H1 (cell line): Measurements from ENCODE around the gene FERMT1. TPM values are rescaled to one million over a fixed set of nuclear protein-coding genes. Genes with fewer than 3 reads are reported as not detected.

Experiments used
- CTCF ChIA-PET: fragments of 300-600 bp; sonication (Branson Sonifier 250); formaldehyde crosslinking; loops from one replicate; lab custom pipeline; 2021; ENCODE audit not compliant: partially characterized antibody; lab: Charles Lee
- POLR2A ChIA-PET: fragments of 300-600 bp; sonication (Branson Sonifier 250); formaldehyde crosslinking; loops from one replicate; lab custom pipeline; 2021; ENCODE audit warnings: inconsistent platforms; ENCODE audit not compliant: partially characterized antibody; lab: Charles Lee
- DNase-seq, 2 experiments: peaks; one replicate each; pipeline versions ENCODE4 v3.0.0 to v3.0.0-alpha.2; 2010 to 2022; ENCODE audit warnings: low spot score in 2 of 2, low read depth in 1 of 2, mixed read lengths in 1 of 2
- FAIRE-seq: peaks from 2 replicates; lab custom pipeline; 2011; peaks lifted over from hg19 to GRCh38; lab: Jason Lieb, UNC
- H2AFZ ChIP-seq: 2 replicates; pipeline ENCODE4 v1.8.1; 2012; ENCODE audit warnings: low read length, inconsistent platforms
- H2AK5ac ChIP-seq: 2 replicates; pipeline ENCODE4 v1.6.1; 2013; ENCODE audit warnings: low read depth, low read length
- H2BK120ac ChIP-seq: replicated peaks from 2 replicates; pipeline ENCODE3; 2013; ENCODE audit warnings: low read depth, low read length, inconsistent platforms
- H2BK12ac ChIP-seq: 2 replicates; pipeline ENCODE4 v1.6.1; 2013; ENCODE audit warnings: low read depth, low read length
- H2BK15ac ChIP-seq: 2 replicates; pipeline ENCODE4 v1.6.1; 2013; ENCODE audit warnings: low read length
- H2BK20ac ChIP-seq: 2 replicates; pipeline ENCODE4 v1.6.1; 2013; ENCODE audit warnings: low read length
- H2BK5ac ChIP-seq: 2 replicates; pipeline ENCODE4 v1.6.1; 2013; ENCODE audit warnings: low read depth, low read length
- H3K14ac ChIP-seq: 2 replicates; pipeline ENCODE4 v1.6.1; 2013; ENCODE audit warnings: inconsistent platforms; ENCODE audit not compliant: insufficient read length
- H3K18ac ChIP-seq: 2 replicates; pipeline ENCODE4 v1.6.1; 2013; ENCODE audit warnings: low read length; ENCODE audit errors: extremely low read depth
- H3K23ac ChIP-seq: 2 replicates; pipeline ENCODE4 v1.6.1; 2013; ENCODE audit warnings: inconsistent platforms; ENCODE audit not compliant: insufficient read length
- H3K23me2 ChIP-seq: 2 replicates; pipeline ENCODE4 v1.6.1; 2013; ENCODE audit warnings: low read depth, low read length
- H3K27ac ChIP-seq: 2 replicates; pipeline ENCODE4 v1.6.1; 2011; ENCODE audit warnings: low read depth, low read length, inconsistent platforms
- H3K27me3 ChIP-seq, 4 experiments: replicated peaks in 1 of 4; 1 replicate in 1 of 4; 2 replicates in 3 of 4; pipeline versions ENCODE4 v1.6.1 to v1.8.1; 2011 to 2013; ENCODE audit warnings: low read length in 3 of 4, mild to moderate bottlenecking in 3 of 4, inconsistent platforms in 2 of 4, mixed read lengths in 2 of 4, moderate library complexity in 1 of 4; ENCODE audit not compliant: control insufficient read depth in 3 of 4, insufficient read depth in 3 of 4; ENCODE audit errors: extremely low read depth in 1 of 4
- H3K36me3 ChIP-seq, 4 experiments: 2 replicates each; pipeline versions ENCODE4 v1.6.1 to v1.8.1; 2011 to 2013; ENCODE audit warnings: mild to moderate bottlenecking in 4 of 4, low read length in 3 of 4, moderate library complexity in 2 of 4, control low read depth in 1 of 4, inconsistent platforms in 1 of 4; ENCODE audit not compliant: insufficient read depth in 4 of 4, control insufficient read depth in 2 of 4
- H3K4ac ChIP-seq: replicated peaks from 2 replicates; pipeline ENCODE3; 2013; ENCODE audit warnings: low read length, low read depth, mixed read lengths, inconsistent platforms; ENCODE audit not compliant: insufficient read length
- H3K4me1 ChIP-seq, 4 experiments: replicated peaks in 1 of 4; 1 replicate in 1 of 4; 2 replicates in 3 of 4; pipeline versions ENCODE4 v1.6.1 to v1.8.1; 2011 to 2013; ENCODE audit warnings: low read length in 3 of 4, inconsistent platforms in 2 of 4, mixed read lengths in 1 of 4; ENCODE audit not compliant: insufficient read depth in 4 of 4, control insufficient read depth in 3 of 4
- H3K4me2 ChIP-seq, 2 experiments: 2 replicates each; pipeline versions ENCODE4 v1.6.1 to v1.8.1; 2011 to 2013; ENCODE audit warnings: low read depth in 2 of 2, low read length in 2 of 2, control low read depth in 1 of 2, inconsistent platforms in 1 of 2, mild to moderate bottlenecking in 1 of 2; ENCODE audit not compliant: insufficient read depth in 1 of 2
- H3K4me3 ChIP-seq, 4 experiments: fragments of 200-600, 300-600 bp in 1 of 4; sonication (generic), shearing (Covaris generic), sonication (Bioruptor Twin) in 1 of 4; 2 replicates each; pipeline versions ENCODE4 v1.5.1 to v1.8.1; 2011 to 2016; ENCODE audit warnings: low read length in 4 of 4, low read depth in 3 of 4, control low read depth in 2 of 4, inconsistent platforms in 2 of 4, mild to moderate bottlenecking in 2 of 4, mixed read lengths in 1 of 4, moderate library complexity in 1 of 4; ENCODE audit not compliant: insufficient read depth in 2 of 4; ENCODE audit errors: extremely low read depth in 1 of 4
- H3K56ac ChIP-seq: replicated peaks from 2 replicates; pipeline ENCODE3; 2013; ENCODE audit warnings: low read depth, mild to moderate bottlenecking, mixed read lengths, low read length, inconsistent platforms; ENCODE audit not compliant: insufficient read length
- H3K79me1 ChIP-seq: 2 replicates; pipeline ENCODE4 v1.6.1; 2013; ENCODE audit warnings: low read depth, low read length, control low read depth
- H3K79me2 ChIP-seq, 2 experiments: 2 replicates each; pipeline versions ENCODE4 v1.6.1 to v1.8.1; 2012 to 2013; ENCODE audit warnings: low read length in 2 of 2, mild to moderate bottlenecking in 2 of 2, inconsistent platforms in 1 of 2; ENCODE audit not compliant: insufficient read depth in 2 of 2, control insufficient read depth in 1 of 2
- H3K9ac ChIP-seq, 4 experiments: replicated peaks in 1 of 4; 1 replicate in 1 of 4; 2 replicates in 3 of 4; pipeline versions ENCODE4 v1.6.1 to v1.8.1; 2011 to 2013; ENCODE audit warnings: low read depth in 3 of 4, low read length in 3 of 4, control low read depth in 2 of 4, mild to moderate bottlenecking in 2 of 4, moderate library complexity in 2 of 4, inconsistent platforms in 1 of 4; ENCODE audit errors: extremely low read depth in 1 of 4
- H3K9me3 ChIP-seq, 2 experiments: 2 replicates each; pipeline versions ENCODE4 v1.6.1 to v1.8.1; 2012 to 2013; ENCODE audit warnings: mild to moderate bottlenecking in 2 of 2, moderate library complexity in 2 of 2, control low read depth in 1 of 2, inconsistent platforms in 1 of 2, low read depth in 1 of 2, low read length in 1 of 2, mixed read lengths in 1 of 2; ENCODE audit not compliant: insufficient read depth in 2 of 2
- H4K20me1 ChIP-seq, 2 experiments: replicated peaks in 1 of 2; 2 replicates each; pipeline versions ENCODE3 to v1.8.1; 2011 to 2013; ENCODE audit warnings: inconsistent platforms in 2 of 2, low read length in 2 of 2, mild to moderate bottlenecking in 1 of 2; ENCODE audit not compliant: insufficient read depth in 2 of 2, control insufficient read depth in 1 of 2
- H4K5ac ChIP-seq: 2 replicates; pipeline ENCODE4 v1.6.1; 2013; ENCODE audit warnings: low read length, low read depth, mixed read lengths, inconsistent platforms; ENCODE audit not compliant: insufficient read length
- H4K8ac ChIP-seq: 2 replicates; pipeline ENCODE4 v1.8.0; 2013; ENCODE audit warnings: mild to moderate bottlenecking, moderate library complexity, low read length, inconsistent platforms; ENCODE audit not compliant: insufficient read depth; ENCODE audit errors: extremely low read depth
- H4K91ac ChIP-seq: replicated peaks from 2 replicates; pipeline ENCODE3; 2013; ENCODE audit warnings: low read length, mixed read lengths, inconsistent platforms; ENCODE audit not compliant: insufficient read length
- FOSL1 ChIP-seq: IDR thresholded peaks from 2 replicates; pipeline ENCODE4 v1.6.1; 2011; ENCODE audit warnings: mild to moderate bottlenecking, low read depth, low read length, moderate library complexity; ENCODE audit not compliant: insufficient read depth
- GABPA ChIP-seq: IDR thresholded peaks from 2 replicates; pipeline ENCODE4 v1.6.1; 2011; ENCODE audit warnings: mild to moderate bottlenecking, low read length, moderate library complexity, borderline replicate concordance; ENCODE audit not compliant: insufficient read depth
- GTF2F1 ChIP-seq: IDR thresholded peaks from 2 replicates; pipeline ENCODE4 v1.6.1; 2012; ENCODE audit warnings: low read depth, low read length, improper control_type of control experiment, borderline replicate concordance
- NANOG ChIP-seq: IDR thresholded peaks from 2 replicates; pipeline ENCODE4 v1.6.1; 2011; ENCODE audit warnings: low read length, low read depth, mild to moderate bottlenecking, inconsistent platforms; ENCODE audit not compliant: insufficient read depth, poor library complexity, severe bottlenecking
- POU5F1 ChIP-seq: IDR thresholded peaks from 2 replicates; pipeline ENCODE4 v1.6.1; 2011; ENCODE audit warnings: low read depth, mild to moderate bottlenecking, low read length, moderate library complexity
- RAD21 ChIP-seq, 2 experiments: IDR thresholded peaks in 1 of 2; conservative IDR thresholded peaks in 1 of 2; 2 replicates each; pipeline ENCODE4 v1.6.1; 2011; ENCODE audit warnings: low read depth in 2 of 2, low read length in 2 of 2, improper control_type of control experiment in 1 of 2, inconsistent platforms in 1 of 2, mild to moderate bottlenecking in 1 of 2, moderate library complexity in 1 of 2
- RFX5 ChIP-seq: IDR thresholded peaks from 2 replicates; pipeline ENCODE4 v1.6.1; 2011; ENCODE audit warnings: low read depth, low read length, improper control_type of control experiment, borderline replicate concordance
- RNF2 ChIP-seq: fragments of 200-900, 300-1000 bp; sonication (generic); IDR thresholded peaks from 2 replicates; pipeline ENCODE4 v1.7.1; 2016; ENCODE audit warnings: borderline replicate concordance, low read depth, mild to moderate bottlenecking, antibody characterized with exemption, low read length; ENCODE audit not compliant: poor library complexity, severe bottlenecking; ENCODE audit errors: missing control alignments
- RXRA ChIP-seq: IDR thresholded peaks from 2 replicates; pipeline ENCODE4 v1.6.1; 2011; ENCODE audit warnings: low read depth, mild to moderate bottlenecking, low read length, moderate library complexity; ENCODE audit not compliant: insufficient read depth
- TEAD4 ChIP-seq: IDR thresholded peaks from 2 replicates; pipeline ENCODE4 v1.6.1; 2012; ENCODE audit warnings: low read depth, low read length, inconsistent platforms, mixed read lengths
- YY1 ChIP-seq: IDR thresholded peaks from 2 replicates; pipeline ENCODE4 v1.6.1; 2011; ENCODE audit warnings: low read depth, mild to moderate bottlenecking, low read length
- WGBS, 2 experiments: shearing (Covaris generic) in 1 of 2; methylation state at CpG; one replicate each; pipeline versions ENCODE4 v1.1.6 to v1.1.7; 2013 to 2015; ENCODE audit warnings: low lambda C conversion rate in 2 of 2, mixed read lengths in 2 of 2, inconsistent platforms in 1 of 2, low coverage in 1 of 2, missing lambda C conversion rate in 1 of 2; ENCODE audit not compliant: insufficient replicate concordance in 2 of 2, insufficient coverage in 1 of 2, insufficient read length in 1 of 2; ENCODE audit errors: extremely low coverage in 1 of 2, missing lambda C conversion rate in 1 of 2; 5-methylcytosine and 5-hydroxymethylcytosine counted together
- polyA plus RNA-seq, 7 experiments: library from polyadenylated mRNA; depleted of rRNA in 3 of 7; stranded (reverse) in 5 of 7; unstranded in 2 of 7; fragments of >200 nt in 5 of 7; fragments of 200-250 nt in 2 of 7; gene quantifications; 1 replicate in 5 of 7; 2 replicates in 1 of 7; 4 replicates in 1 of 7; pipeline versions ENCODE4 v1.2.1 to v1.2.3, GENCODE V29; 2011 to 2013; ENCODE audit warnings: missing spikeins in 2 of 7, mixed read lengths in 2 of 7
- total RNA-seq: library from RNA; stranded (reverse); fragmentation: NEBNext Ultra II Directional; extraction: Animal tissue kit (Norgen Biotek cat#: 25700); gene quantifications from 2 replicates; pipeline ENCODE4 v1.2.1, GENCODE V29; 2021

The FERMT1 gene
- total and polyA plus RNA-seq, 2 of the 8 experiments (the other 6 are each of a cell fraction or from before 2014, with no cell fraction given), result 4.2 to 17.8 TPM

GRCh38 chr20:6104493-6105188 lies 18.2 kb downstream of the FERMT1 start:
- Histone ChIP-seq H2BK15ac (no peak overlapping the region), H3K4ac (no peak overlapping the region), H3K79me2 (no peaks in the 10 kb centered on the region), H3K9me3 (no peaks in the 10 kb centered on the region), H4K20me1 (no peaks in the 10 kb centered on the region), H2BK5ac (no peak overlapping the region), H4K91ac (no peak overlapping the region), H2BK20ac (no peak overlapping the region), H2AK5ac (no peak overlapping the region), H2BK120ac (no peak overlapping the region), H2BK12ac (no peak overlapping the region), H3K56ac (no peak overlapping the region), H3K4me2 (no peak overlapping the region), H3K14ac (no peak overlapping the region), H3K79me1 (no peaks in the 10 kb centered on the region), H3K18ac (no peak overlapping the region), H3K27ac (no peak overlapping the region), H4K5ac (no peak overlapping the region), H3K36me3 (peaks cover 0 to 12% (median 2%) of the 10 kb centered on the region in 4 experiments; a peak in 6 of 8 replicates), H3K27me3 (no peaks in the 10 kb centered on the region), H4K8ac (no peak overlapping the region), H3K4me3 (no peak overlapping the region), H3K9ac (no peak overlapping the region), H3K4me1 (no peaks in the 10 kb centered on the region), H3K23ac (no peak overlapping the region), H2AFZ (no peak overlapping the region), H3K23me2 (no peaks in the 10 kb centered on the region)
- CTCF ChIA-PET, result interaction anchor here (0.5 to 0.6 kb wide), 2 partner anchors 112 to 151 kb away, joined by 4 to 5 read pairs; no protein-coding TSS in a partner anchor
- POLR2A ChIA-PET, result interaction anchor here (1.1 to 1.3 kb wide), 2 partner anchors 13 to 18 kb away, joined by 4 read pairs; partner anchors contain the start of gene FERMT1
- WGBS, 2 experiments, result 81% methylated on average over 7 of the region's 7 CpGs; no CpG with 5 or more reads in 1 of the 2 experiments
- FAIRE-seq (no peak), DNase-seq (no peak)
- no peak for TF ChIP-seq RXRA
- TF ChIP-seq RFX5, result no peak
- no peak for TF ChIP-seq YY1
- no peak for TF ChIP-seq FOSL1
- TF ChIP-seq POU5F1, result no peak
- TF ChIP-seq RAD21 (IDR thresholded peaks at IDR 0.05 in 1 of 2, conservative IDR thresholded peaks at IDR 0.05 in 1 of 2; ENCODE audit: low read depth in 2 of 2, low read length in 2 of 2), result no peak
- no peak for TF ChIP-seq NANOG
- no peak for TF ChIP-seq TEAD4
- no peak for TF ChIP-seq GTF2F1
- TF ChIP-seq GABPA, result no peak
- no peak for TF ChIP-seq RNF2
